ENCODE measurements around the gene PON3.
"Not testable (repeated sequence)": the region's sequence is repeated elsewhere in the genome, so short reads cannot be mapped to it uniquely, and the experiment has no call there.

Gene PON3

GRCh38 chr7:95411666-95412065 lies 15.5 kb upstream of the PON3 start:
- DNase-seq: no peak

- peak in 1 of 3 experiments; percentile 10 for DNase-seq
Measured at GRCh38 chr7:95411036-95411435, 14.9 kb upstream of the PON3 start.

GRCh38 chr7:95407751-95408150 lies 11.6 kb upstream of the PON3 start:
- peak in 1 of 3 experiments; percentile 25 for DNase-seq

- no peak for DNase-seq
Measured at GRCh38 chr7:95405800-95406199, 9.6 kb upstream of the PON3 start.

GRCh38 chr7:95405208-95405607 lies 9.0 kb upstream of the PON3 start:
- no peak for DNase-seq

- peak in 1 of 3 experiments; percentile 32 for DNase-seq
Measured at GRCh38 chr7:95404316-95404865, 8.2 kb upstream of the PON3 start.

GRCh38 chr7:95398155-95398940 lies 2.2 kb upstream of the PON3 start:
- DNase-seq: peak in 1 of 3 experiments; percentile 65

- DNase-seq: peak in 2 of 3 experiments; percentile 22 to 57
Measured at GRCh38 chr7:95397381-95397780, 1.2 kb upstream of the PON3 start.

GRCh38 chr7:95395755-95396135 lies 430 bp downstream of the PON3 start:
- DNase-seq: peak in 2 of 3 experiments; percentile 73 to 83

GRCh38 chr7:95394370-95394769 lies 1.8 kb downstream of the PON3 start:
- DNase-seq: no peak

GRCh38 chr7:95391761-95392160 lies 4.4 kb downstream of the PON3 start:
- no peak for DNase-seq

- no peak for DNase-seq
Measured at GRCh38 chr7:95389516-95389915, 6.7 kb downstream of the PON3 start.

- not testable (repeated sequence) for DNase-seq
Measured at GRCh38 chr7:95379457-95379856, 16.7 kb downstream of the PON3 start.

GRCh38 chr7:95376632-95377400 lies 19.4 kb downstream of the PON3 start:
- DNase-seq: no peak

GRCh38 chr7:95375591-95376257 lies 20.5 kb downstream of the PON3 start:
- DNase-seq: no peak

GRCh38 chr7:95373323-95373722 lies 22.9 kb downstream of the PON3 start:
- no peak for DNase-seq

GRCh38 chr7:95368235-95368634 lies 27.9 kb downstream of the PON3 start:
- no peak for DNase-seq

GRCh38 chr7:95367606-95368005 lies 28.6 kb downstream of the PON3 start:
- DNase-seq: peak in 1 of 3 experiments; percentile 39

GRCh38 chr7:95365151-95365550 lies 31.0 kb downstream of the PON3 start:
- no peak for DNase-seq

GRCh38 chr7:95357623-95358022 lies 38.6 kb downstream of the PON3 start:
- DNase-seq: no peak

GRCh38 chr7:95342642-95343307 lies 53.4 kb downstream of the PON3 start:
- DNase-seq: no peak

GRCh38 chr7:95342029-95342428 lies 54.1 kb downstream of the PON3 start:
- DNase-seq: no peak

GRCh38 chr7:95340491-95340890 lies 55.7 kb downstream of the PON3 start:
- no peak for DNase-seq
